Measurements from ENCODE around the gene C4B. TPM values are rescaled to one million over a fixed set of nuclear protein-coding genes. Genes with fewer than 3 reads are reported as not detected.

The C4B gene
- 0.43 and 1.9 TPM in 2 replicates for total RNA-seq

GRCh38 chr6:32014547-32014946, at the start of gene C4B:
Gene C4B, plus strand, starts transcription at chr6:32014795. Its CDS starts 51 bp downstream, at chr6:32014846.

GRCh38 chr6:31971993-31972708, 42.4 kb upstream of the C4B start, which contains the start of gene DXO:
Gene DXO, minus strand, starts transcription at chr6:31972138. Its CDS starts 463 bp downstream, at chr6:31971675.

GRCh38 chr6:31981744-31982143, 32.9 kb upstream of the C4B start, which contains the start of gene C4A:
Gene C4A, plus strand, starts transcription at chr6:31982057. Its CDS starts 51 bp downstream, at chr6:31982108.

GRCh38 chr6:32037598-32038524, 23.3 kb downstream of the C4B start, which contains the start of gene CYP21A2:
Gene CYP21A2, plus strand, starts transcription at chr6:32038415. Its CDS starts 8 bp downstream, at chr6:32038423.

Small RNAs within 50 kb of the gene (small RNA-seq; reads per million reads assigned to genes)
- not detected for gene RNA5SP206

Other genes with a start within 250 kb of the C4B start
- 0.27 and 0.29 TPM in 2 replicates for gene VWA7, start 237.5 kb upstream of the C4B start, total RNA-seq
- gene VARS1, start 219.0 kb upstream of the C4B start, total RNA-seq: 80.2 and 96.9 TPM in 2 replicates
- gene LSM2, start 207.8 kb upstream of the C4B start, total RNA-seq: 51.3 and 55.1 TPM in 2 replicates
- gene HSPA1L, start 199.5 kb upstream of the C4B start, total RNA-seq: 0.40 and 0.57 TPM in 2 replicates
- 35.1 and 75.0 TPM in 2 replicates for gene HSPA1A, start 199.3 kb upstream of the C4B start, total RNA-seq
- 26.1 and 97.3 TPM in 2 replicates for gene HSPA1B, start 187.1 kb upstream of the C4B start, total RNA-seq
- 43.5 and 45.3 TPM in 2 replicates for gene NEU1, start 152.0 kb upstream of the C4B start, total RNA-seq
- 0.13 and 0.65 TPM in 2 replicates for gene SLC44A4, start 135.8 kb upstream of the C4B start, total RNA-seq
- 34.0 and 40.5 TPM in 2 replicates for gene EHMT2, start 117.1 kb upstream of the C4B start, total RNA-seq
- gene ZBTB12, start 112.7 kb upstream of the C4B start, total RNA-seq: 1.1 and 1.3 TPM in 2 replicates
- gene C2, start 87.1 kb upstream of the C4B start, total RNA-seq: not detected in 2 replicates
- 1.3 TPM in 2 replicates for gene CFB, start 68.7 kb upstream of the C4B start, total RNA-seq
- 99.7 and 101 TPM in 2 replicates for gene NELFE, start 55.8 kb upstream of the C4B start, total RNA-seq
- gene SKIC2, start 55.6 kb upstream of the C4B start, total RNA-seq: 38.3 and 43.7 TPM in 2 replicates
- gene DXO, start 42.7 kb upstream of the C4B start, total RNA-seq: 13.2 and 14.2 TPM in 2 replicates
- 0.86 and 1.6 TPM in 2 replicates for gene C4A, start 32.7 kb upstream of the C4B start, total RNA-seq
- gene CYP21A2, start 23.6 kb downstream of the C4B start, total RNA-seq: not detected in 2 replicates
- gene TNXB, start 94.5 kb downstream of the C4B start, total RNA-seq: 0.13 and 2.1 TPM in 2 replicates
- 33.1 and 38.4 TPM in 2 replicates for gene ATF6B, start 113.5 kb downstream of the C4B start, total RNA-seq
- 5.2 and 6.7 TPM in 2 replicates for gene FKBPL, start 115.5 kb downstream of the C4B start, total RNA-seq
- 0.14 TPM in 1 of 2 replicates, not detected in the other for gene PRRT1, start 137.1 kb downstream of the C4B start, total RNA-seq
- 32.7 and 42.2 TPM in 2 replicates for gene PPT2, start 139.3 kb downstream of the C4B start, total RNA-seq
- gene EGFL8, start 149.8 kb downstream of the C4B start, total RNA-seq: 1.1 and 1.2 TPM in 2 replicates
- gene AGPAT1, start 161.3 kb downstream of the C4B start, total RNA-seq: 17.3 and 24.0 TPM in 2 replicates
- gene RNF5, start 163.6 kb downstream of the C4B start, total RNA-seq: 28.9 and 42.6 TPM in 2 replicates
- gene AGER, start 169.5 kb downstream of the C4B start, total RNA-seq: 0.27 and 0.36 TPM in 2 replicates
- 41.5 and 43.2 TPM in 2 replicates for gene PBX2, start 175.4 kb downstream of the C4B start, total RNA-seq
- 7.6 and 11.6 TPM in 2 replicates for gene GPSM3, start 177.8 kb downstream of the C4B start, total RNA-seq
- 32.6 and 103 TPM in 2 replicates for gene NOTCH4, start 209.3 kb downstream of the C4B start, total RNA-seq